Measurements from ENCODE around the gene PTPRD. TPM values are rescaled to one million over a fixed set of nuclear protein-coding genes. Genes with fewer than 3 reads are reported as not detected.

PTPRD gene
- total and polyA plus RNA-seq, 7 experiments from 2014 or later, result 0.71 TPM; not detected in 6

- Histone ChIP-seq H3K9me3 (ENCODE audit: control insufficient read depth in 2 of 3, low read length in 3 of 3) (no peaks in the 10 kb centered on the region), H3K4me1 (ENCODE audit: control insufficient read depth in 2 of 2, insufficient read depth in 2 of 2, low read length in 2 of 2) (no peaks in the 10 kb centered on the region), H3K36me3 (ENCODE audit: control insufficient read depth in 2 of 3, insufficient read depth in 3 of 3, low read length in 3 of 3) (no peaks in the 10 kb centered on the region), H3K4me3 (ENCODE audit: low read length) (no peak overlapping the region), H3K27ac (ENCODE audit: low read depth, low read length) (no peak overlapping the region), H3K27me3 (ENCODE audit: control insufficient read depth in 2 of 2, insufficient read depth in 2 of 2, low read length in 2 of 2) (no peaks in the 10 kb centered on the region)
- no peak overlapping the region for H3K27ac Mint-ChIP-seq
- no peak overlapping the region for H3K4me3 Mint-ChIP-seq
- POLR2A ChIA-PET, result no interaction called here
- DNase-seq (no peak), ATAC-seq (no peak)
- CTCF ChIA-PET, result no interaction called here
- H3K9me3 Mint-ChIP-seq, result peaks cover 0 to 14% (median under 1%) of the 10 kb centered on the region in 11 donors
- no peaks in the 10 kb centered on the region for H3K27me3 Mint-ChIP-seq
- no peaks in the 10 kb centered on the region for H3K4me1 Mint-ChIP-seq
- intact Hi-C loops (cut with micrococcal nuclease), result no loop called here
- H3K36me3 Mint-ChIP-seq, result no peaks in the 10 kb centered on the region
Observed at GRCh38 chr9:10095208-10095607, 517.6 kb downstream of the PTPRD start.

DNA sequence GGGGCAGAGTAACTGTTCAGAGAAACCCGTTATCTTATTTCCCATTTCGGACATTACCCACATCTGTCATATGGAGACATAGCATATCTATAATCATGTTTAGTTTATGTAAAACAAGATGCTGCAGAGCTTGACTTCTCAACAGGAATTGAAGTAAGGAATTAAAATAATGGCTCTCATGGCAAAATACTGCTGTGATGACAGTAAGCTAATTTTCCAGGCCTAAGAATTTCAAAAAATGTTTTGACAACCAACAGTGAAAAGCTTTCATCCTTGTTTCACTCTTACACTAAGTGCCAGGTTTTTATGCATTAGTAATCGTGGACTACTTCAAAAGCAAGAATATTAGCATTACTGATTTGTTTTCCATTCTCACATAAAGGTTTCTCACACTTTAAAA, 518.2 kb downstream of the PTPRD start:
- H3K27ac ChIP-seq (ENCODE audit: low read depth, low read length), result no peak overlapping the region
- ATAC-seq, result no peak
- Mint-ChIP-seq H3K9me3 (peaks cover 0 to 14% (median 0%) of the 10 kb centered on the region in 11 donors), H3K4me3 (no peak overlapping the region), H3K36me3 (no peaks in the 10 kb centered on the region), H3K27me3 (no peaks in the 10 kb centered on the region), H3K27ac (no peak overlapping the region), H3K4me1 (no peaks in the 10 kb centered on the region)
- H3K4me1 ChIP-seq (ENCODE audit: control insufficient read depth in 2 of 2, insufficient read depth in 2 of 2, low read length in 2 of 2), result no peaks in the 10 kb centered on the region
- no peak for DNase-seq
- H3K4me3 ChIP-seq (ENCODE audit: low read length), result no peak overlapping the region
- H3K9me3 ChIP-seq (ENCODE audit: control insufficient read depth in 2 of 3, low read length in 3 of 3), result no peaks in the 10 kb centered on the region
- no peaks in the 10 kb centered on the region for H3K27me3 ChIP-seq (ENCODE audit: control insufficient read depth in 2 of 2, insufficient read depth in 2 of 2, low read length in 2 of 2)
- intact Hi-C loops (cut with micrococcal nuclease), result no loop called here
- H3K36me3 ChIP-seq (ENCODE audit: control insufficient read depth in 2 of 3, insufficient read depth in 3 of 3, low read length in 3 of 3), result no peaks in the 10 kb centered on the region
- POLR2A ChIA-PET, result no interaction called here
- CTCF ChIA-PET, result no interaction called here

DNA sequence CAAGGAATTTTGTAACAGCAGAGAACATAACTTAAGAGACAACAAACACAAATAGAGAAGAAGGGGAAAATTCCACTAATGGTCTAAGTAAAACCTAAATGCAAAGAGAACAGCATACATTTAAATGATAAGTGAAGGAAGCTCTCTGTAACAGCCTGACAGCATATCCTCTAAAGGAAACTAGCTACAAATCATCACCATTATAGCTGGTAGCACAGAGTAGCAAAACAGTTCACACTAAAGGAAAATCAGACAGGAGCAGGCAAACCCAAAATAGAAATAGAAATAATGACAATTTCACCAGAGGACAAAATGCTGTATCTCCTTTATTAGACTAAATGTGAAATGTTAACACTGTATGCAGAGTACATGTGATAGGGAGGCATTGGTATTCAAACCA, 532.8 kb downstream of the PTPRD start:
- ATAC-seq (no peak), DNase-seq (no peak)
- Mint-ChIP-seq H3K27ac (no peak overlapping the region), H3K9me3 (peaks cover 0 to 22% (median 1%) of the 10 kb centered on the region in 11 donors), H3K27me3 (no peaks in the 10 kb centered on the region), H3K4me1 (no peaks in the 10 kb centered on the region), H3K4me3 (no peak overlapping the region), H3K36me3 (no peaks in the 10 kb centered on the region)
- Histone ChIP-seq H3K4me3 (ENCODE audit: low read length) (no peak overlapping the region), H3K27ac (ENCODE audit: low read depth, low read length) (no peak overlapping the region), H3K36me3 (ENCODE audit: control insufficient read depth in 2 of 3, insufficient read depth in 3 of 3, low read length in 3 of 3) (no peaks in the 10 kb centered on the region), H3K27me3 (ENCODE audit: control insufficient read depth in 2 of 2, insufficient read depth in 2 of 2, low read length in 2 of 2) (no peaks in the 10 kb centered on the region), H3K9me3 (ENCODE audit: control insufficient read depth in 2 of 3, low read length in 3 of 3) (no peaks in the 10 kb centered on the region), H3K4me1 (ENCODE audit: control insufficient read depth in 2 of 2, insufficient read depth in 2 of 2, low read length in 2 of 2) (no peaks in the 10 kb centered on the region)
- ChIA-PET POLR2A (no interaction called here), CTCF (no interaction called here)
- intact Hi-C loops (cut with micrococcal nuclease), result no loop called here

- peaks cover 0 to 22% (median 1%) of the 10 kb centered on the region in 11 donors for H3K9me3 Mint-ChIP-seq
- Histone ChIP-seq H3K9me3 (ENCODE audit: control insufficient read depth in 2 of 3, low read length in 3 of 3) (no peaks in the 10 kb centered on the region), H3K27ac (ENCODE audit: low read depth, low read length) (no peak overlapping the region), H3K36me3 (ENCODE audit: control insufficient read depth in 2 of 3, insufficient read depth in 3 of 3, low read length in 3 of 3) (no peaks in the 10 kb centered on the region), H3K4me3 (ENCODE audit: low read length) (no peak overlapping the region), H3K4me1 (ENCODE audit: control insufficient read depth in 2 of 2, insufficient read depth in 2 of 2, low read length in 2 of 2) (no peaks in the 10 kb centered on the region), H3K27me3 (ENCODE audit: control insufficient read depth in 2 of 2, insufficient read depth in 2 of 2, low read length in 2 of 2) (no peaks in the 10 kb centered on the region)
- no peak overlapping the region for H3K27ac Mint-ChIP-seq
- H3K36me3 Mint-ChIP-seq, result no peaks in the 10 kb centered on the region
- no peak for ATAC-seq
- intact Hi-C loops (cut with micrococcal nuclease), result no loop called here
- H3K4me3 Mint-ChIP-seq, result no peak overlapping the region
- no peaks in the 10 kb centered on the region for H3K27me3 Mint-ChIP-seq
- POLR2A ChIA-PET, result no interaction called here
- DNase-seq, result no peak
- H3K4me1 Mint-ChIP-seq, result no peaks in the 10 kb centered on the region
- CTCF ChIA-PET, result no interaction called here
Observed at GRCh38 chr9:10079284-10079964, 533.4 kb downstream of the PTPRD start.

DNA sequence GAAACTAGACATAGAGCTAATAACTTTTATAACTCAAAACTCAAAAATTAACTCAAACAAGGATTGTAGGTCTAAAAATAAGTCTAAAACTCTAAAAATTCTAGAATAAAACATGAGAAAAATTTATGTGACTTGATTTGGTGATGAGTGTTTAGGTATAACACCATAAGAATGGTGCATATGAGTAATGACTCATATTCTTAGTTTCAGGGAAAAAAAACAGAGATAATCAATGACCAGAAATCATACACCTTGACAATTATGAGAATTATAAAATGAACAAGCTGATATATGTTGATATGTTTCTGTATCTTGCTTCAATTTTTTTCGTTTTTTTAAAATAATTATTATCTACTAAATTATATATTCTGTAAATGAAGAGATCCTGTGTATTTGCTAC, 541.2 kb downstream of the PTPRD start:
- Mint-ChIP-seq H3K4me1 (no peaks in the 10 kb centered on the region), H3K4me3 (no peak overlapping the region), H3K9me3 (peaks cover 0 to 15% (median 0%) of the 10 kb centered on the region in 11 donors), H3K36me3 (no peaks in the 10 kb centered on the region), H3K27me3 (no peaks in the 10 kb centered on the region), H3K27ac (no peak overlapping the region)
- no peak for DNase-seq
- H3K27me3 ChIP-seq (ENCODE audit: control insufficient read depth in 2 of 2, insufficient read depth in 2 of 2, low read length in 2 of 2), result no peaks in the 10 kb centered on the region
- ChIA-PET CTCF (interaction anchor here (1.1 kb wide), 1 partner anchor 12 kb away, joined by 3 read pairs; no protein-coding TSS in a partner anchor), POLR2A (no interaction called here)
- no peaks in the 10 kb centered on the region for H3K9me3 ChIP-seq (ENCODE audit: control insufficient read depth in 2 of 3, low read length in 3 of 3)
- ATAC-seq, result no peak
- no peak overlapping the region for H3K27ac ChIP-seq (ENCODE audit: low read depth, low read length)
- intact Hi-C loops (cut with micrococcal nuclease), result no loop called here
- H3K36me3 ChIP-seq (ENCODE audit: control insufficient read depth in 2 of 3, insufficient read depth in 3 of 3, low read length in 3 of 3), result no peaks in the 10 kb centered on the region
- H3K4me3 ChIP-seq (ENCODE audit: low read length), result no peak overlapping the region
- H3K4me1 ChIP-seq (ENCODE audit: control insufficient read depth in 2 of 2, insufficient read depth in 2 of 2, low read length in 2 of 2), result no peaks in the 10 kb centered on the region

GRCh38 chr9:10062629-10063395, 550.0 kb downstream of the PTPRD start:
- Histone ChIP-seq H3K4me1 (ENCODE audit: control insufficient read depth in 2 of 2, insufficient read depth in 2 of 2, low read length in 2 of 2) (no peaks in the 10 kb centered on the region), H3K27me3 (ENCODE audit: control insufficient read depth in 2 of 2, insufficient read depth in 2 of 2, low read length in 2 of 2) (no peaks in the 10 kb centered on the region), H3K27ac (ENCODE audit: low read depth, low read length) (no peak overlapping the region), H3K4me3 (ENCODE audit: low read length) (no peak overlapping the region), H3K36me3 (ENCODE audit: control insufficient read depth in 2 of 3, insufficient read depth in 3 of 3, low read length in 3 of 3) (no peaks in the 10 kb centered on the region), H3K9me3 (ENCODE audit: control insufficient read depth in 2 of 3, low read length in 3 of 3) (no peaks in the 10 kb centered on the region)
- Mint-ChIP-seq H3K9me3 (peaks cover 0 to 2% (median 0%) of the 10 kb centered on the region in 11 donors), H3K4me3 (no peak overlapping the region), H3K36me3 (no peaks in the 10 kb centered on the region), H3K27ac (no peak overlapping the region), H3K4me1 (peaks cover 0 to 5% (median 0%) of the 10 kb centered on the region in 7 donors), H3K27me3 (no peaks in the 10 kb centered on the region)
- intact Hi-C loops (cut with micrococcal nuclease), result no loop called here
- no peak for DNase-seq
- ATAC-seq, result no peak
- ChIA-PET POLR2A (no interaction called here), CTCF (no interaction called here)

- DNase-seq (no peak), ATAC-seq (no peak)
- Mint-ChIP-seq H3K4me3 (no peak overlapping the region), H3K4me1 (peaks cover 0 to 5% (median 0%) of the 10 kb centered on the region in 7 donors), H3K9me3 (no peaks in the 10 kb centered on the region), H3K36me3 (no peaks in the 10 kb centered on the region), H3K27me3 (no peaks in the 10 kb centered on the region), H3K27ac (no peak overlapping the region)
- no peaks in the 10 kb centered on the region for H3K4me1 ChIP-seq (ENCODE audit: control insufficient read depth in 2 of 2, insufficient read depth in 2 of 2, low read length in 2 of 2)
- H3K9me3 ChIP-seq (ENCODE audit: control insufficient read depth in 2 of 3, low read length in 3 of 3), result no peaks in the 10 kb centered on the region
- intact Hi-C loops (cut with micrococcal nuclease), result no loop called here
- no peaks in the 10 kb centered on the region for H3K27me3 ChIP-seq (ENCODE audit: control insufficient read depth in 2 of 2, insufficient read depth in 2 of 2, low read length in 2 of 2)
- no peaks in the 10 kb centered on the region for H3K36me3 ChIP-seq (ENCODE audit: control insufficient read depth in 2 of 3, insufficient read depth in 3 of 3, low read length in 3 of 3)
- no peak overlapping the region for H3K4me3 ChIP-seq (ENCODE audit: low read length)
- ChIA-PET POLR2A (no interaction called here), CTCF (no interaction called here)
- H3K27ac ChIP-seq (ENCODE audit: low read depth, low read length), result no peak overlapping the region
Observed at GRCh38 chr9:10059044-10059443, 553.8 kb downstream of the PTPRD start.
